GM12891 (cell line): ENCODE results near the gene SRRM2.

Experiments used
- POLR2A ChIP-seq: IDR thresholded peaks from 2 replicates; pipeline ENCODE4 v1.6.1; 2011; ENCODE audit warnings: low read depth, low read length, control low read depth
- POLR2AphosphoS5 ChIP-seq: IDR thresholded peaks from 2 replicates; pipeline ENCODE4 v1.6.1; 2011; ENCODE audit warnings: low read depth, low read length, control low read depth
- TAF1 ChIP-seq: IDR thresholded peaks from 2 replicates; pipeline ENCODE4 v1.6.1; 2011; ENCODE audit warnings: low read depth, low read length, control low read depth

- no peak for TF ChIP-seq POLR2A
- TF ChIP-seq POLR2AphosphoS5: no peak
- TF ChIP-seq TAF1: no peak
Observed at GRCh38 chr16:2719328-2720063, 32.9 kb upstream of the SRRM2 start.
